Upper lobe of left lung (tissue), 4 donors: Measurements from ENCODE around the gene CEACAM8.

ENCODE experiments used
- CTCF ChIP-seq, 6 experiments: fragments of 450-650 bp in 4 of 6; fragments of 200-600 bp in 2 of 6; sonication (generic) in 2 of 6; IDR thresholded peaks; one replicate each; pipeline ENCODE4 v1.5.1; 2016 to 2019; ENCODE audit warnings: antibody characterized with exemption in 6 of 6
- EP300 ChIP-seq, 4 donors: sonication (generic); formaldehyde crosslinking; IDR thresholded peaks; one replicate each; pipeline ENCODE4 v1.5.1; 2017; ENCODE audit warnings: antibody characterized with exemption in 4 of 4, control low read depth in 2 of 4
- POLR2A ChIP-seq, 4 donors: fragments of 450-650 bp; IDR thresholded peaks; one replicate each; pipeline ENCODE4 v1.5.1; 2016 to 2017; ENCODE audit warnings: antibody characterized with exemption in 4 of 4, mild to moderate bottlenecking in 2 of 4
- POLR2AphosphoS5 ChIP-seq, 2 donors: sonication (generic); formaldehyde crosslinking; IDR thresholded peaks; one replicate each; pipeline ENCODE4 v1.5.1; 2017; ENCODE audit warnings: antibody characterized with exemption in 2 of 2

- no peak for TF ChIP-seq CTCF (IDR thresholded peaks at IDR 0.05)
- no peak for TF ChIP-seq POLR2AphosphoS5 (IDR thresholded peaks at IDR 0.05)
- no peak for TF ChIP-seq POLR2A (IDR thresholded peaks at IDR 0.05)
- TF ChIP-seq EP300 (IDR thresholded peaks at IDR 0.05) = no peak
Observed at GRCh38 chr19:42626181-42626580, 31.5 kb upstream of the CEACAM8 start.
